ENCODE results near the gene CRTC1. TPM values are rescaled to one million over a fixed set of nuclear protein-coding genes. Genes with fewer than 3 reads are reported as not detected.
A peak's percentile ranks its signal among the peaks of the same experiment; 100 is the strongest.

CRTC1 gene
- total and polyA plus RNA-seq, 2 of the 13 experiments (the other 11 are each of a cell fraction or from before 2014, with no cell fraction given) = 2.0 to 2.7 TPM

DNA sequence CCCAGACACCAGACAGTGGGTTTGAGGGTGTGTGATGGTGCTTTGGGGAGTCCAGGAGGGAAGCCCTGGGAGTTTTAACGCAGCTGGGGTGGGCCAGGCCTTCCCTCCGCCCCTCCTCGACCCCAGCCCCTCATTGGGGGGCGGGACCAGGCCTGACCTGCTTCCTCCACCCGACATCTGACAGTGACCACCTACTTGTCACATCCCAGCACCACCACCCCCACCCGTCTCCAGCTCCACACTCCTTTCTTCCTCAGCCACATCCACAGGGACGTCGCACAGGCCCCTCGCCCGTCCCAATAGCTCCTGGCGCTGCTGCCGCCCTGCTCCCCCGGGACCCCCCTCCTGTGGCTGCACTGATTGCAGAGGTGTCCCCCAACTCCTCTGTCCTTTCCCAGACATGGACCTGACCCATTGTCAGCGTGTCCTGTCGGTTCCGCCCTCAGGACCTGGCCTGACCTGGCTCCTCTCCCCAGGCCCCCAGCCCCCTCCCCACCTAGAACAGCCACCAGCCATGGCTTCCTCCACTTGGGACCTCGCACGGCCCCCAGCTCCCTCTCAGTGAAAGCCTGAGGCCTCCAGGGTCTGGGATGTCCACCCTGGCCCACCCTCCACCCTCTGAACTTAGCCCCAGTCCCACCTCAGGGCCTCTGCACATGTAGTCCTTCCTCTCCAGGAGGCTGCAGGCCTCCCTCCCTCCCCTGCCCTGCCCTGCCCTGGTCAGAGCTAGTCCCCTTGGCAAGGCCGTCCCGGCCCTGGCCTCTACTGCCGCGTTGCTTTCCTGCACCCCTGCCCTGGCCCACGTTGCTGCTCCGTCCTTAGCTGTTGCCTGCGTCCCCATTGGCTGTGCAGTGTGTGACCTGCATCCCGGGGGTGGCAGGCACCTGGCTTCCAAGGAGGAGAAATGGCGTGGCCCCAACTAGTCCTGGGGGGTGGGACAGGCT lies 77.2 kb downstream of the CRTC1 start:
- no peak overlapping the region for H3K9ac ChIP-seq (ENCODE audit: insufficient read depth, low read depth, low read length)
- H3K79me2 ChIP-seq (ENCODE audit: insufficient read depth, low read length) = no peaks in the 10 kb centered on the region
- no peak overlapping the region for H3K4me2 ChIP-seq (ENCODE audit: low read depth, low read length)
- no peaks in the 10 kb centered on the region for H3K27me3 ChIP-seq (ENCODE audit: control insufficient read depth in 1 of 2, insufficient read depth in 2 of 2, low read length in 2 of 2)
- intact Hi-C loops (cut with micrococcal nuclease; ENCODE audit: unreplicated experiment) = no loop called here
- WGBS (ENCODE audit: low lambda C conversion rate) = 91% methylated on average over 22 of the region's 27 CpGs
- no peak for DNase-seq (ENCODE audit: low spot score)
- H3K27ac ChIP-seq (ENCODE audit: extremely low read length, insufficient read depth, low read length) = no peak overlapping the region
- FAIRE-seq = no peak
- ChIA-PET POLR2A (no interaction called here), CTCF (ENCODE audit: low intra/inter-chr PET ratio, low total read pairs) (no interaction called here)
- H4K20me1 ChIP-seq (ENCODE audit: insufficient read depth, low read length) = no peaks in the 10 kb centered on the region
- no peaks in the 10 kb centered on the region for H3K36me3 ChIP-seq (replicated peaks in 1 of 2; ENCODE audit: control insufficient read depth in 1 of 2, insufficient read depth in 2 of 2, low read length in 2 of 2)
- H2AFZ ChIP-seq (ENCODE audit: low read length) = no peak overlapping the region
- ATAC-seq = no peak
- no TSS peak for BruUV-seq (replicated peaks)
- no peak overlapping the region for H3K4me3 ChIP-seq (replicated peaks in 1 of 3; ENCODE audit: insufficient read depth in 1 of 3, low read depth in 2 of 3, low read length in 3 of 3)
- in situ Hi-C loops (cut with HindIII; ENCODE audit: extremely low pct_ligation_motif_present, low pct_unique_long_range_greater_than_20kb) = no loop called here
- H3K4me1 ChIP-seq (ENCODE audit: insufficient read depth, low read length) = peaks cover 27% of the 10 kb centered on the region
- TF ChIP-seq CBFB (CRISPR knock-in tag; IDR thresholded peaks at IDR 0.05) (no peak), KMT2B (CRISPR knock-in tag; IDR thresholded peaks at IDR 0.05) (no peak), ZNF30 (CRISPR knock-in tag; IDR thresholded peaks at IDR 0.05) (no peak), RFX1 (IDR thresholded peaks at IDR 0.05) (no peak), FOXK1 (CRISPR knock-in tag; IDR thresholded peaks at IDR 0.05; ENCODE audit: borderline replicate concordance, low read depth) (no peak), POLR2A (IDR thresholded peaks at IDR 0.05; ENCODE audit: insufficient read depth in 1 of 2, low read depth in 2 of 2, low read length in 2 of 2) (peak in 1 of 2 experiments; percentile 1; a peak in 1 of 4 replicates), ETV5 (CRISPR knock-in tag; IDR thresholded peaks at IDR 0.05; ENCODE audit: borderline replicate concordance) (no peak), ATF1 (CRISPR knock-in tag; IDR thresholded peaks at IDR 0.05) (no peak), AGO2 (optimal IDR thresholded peaks at IDR 0.05; ENCODE audit: low read depth, low read length) (peak; percentile 9), ZNF292 (CRISPR knock-in tag; IDR thresholded peaks at IDR 0.05; ENCODE audit: borderline replicate concordance, low read depth) (no peak), SKI (IDR thresholded peaks at IDR 0.05; ENCODE audit: partially characterized antibody) (no peak), MZF1 (CRISPR knock-in tag; IDR thresholded peaks at IDR 0.05; ENCODE audit: borderline replicate concordance) (no peak), CHD4 (IDR thresholded peaks at IDR 0.05; ENCODE audit: borderline replicate concordance, low read length) (no peak), ZNF350 (CRISPR knock-in tag; IDR thresholded peaks at IDR 0.05; ENCODE audit: borderline replicate concordance, low read depth) (no peak), ZNF672 (CRISPR knock-in tag; IDR thresholded peaks at IDR 0.05) (no peak), ZNF225 (CRISPR knock-in tag; IDR thresholded peaks at IDR 0.05) (no peak), ZNF747 (CRISPR knock-in tag; IDR thresholded peaks at IDR 0.05; ENCODE audit: borderline replicate concordance) (no peak)
- TF ChIP-seq, protein P1, sequence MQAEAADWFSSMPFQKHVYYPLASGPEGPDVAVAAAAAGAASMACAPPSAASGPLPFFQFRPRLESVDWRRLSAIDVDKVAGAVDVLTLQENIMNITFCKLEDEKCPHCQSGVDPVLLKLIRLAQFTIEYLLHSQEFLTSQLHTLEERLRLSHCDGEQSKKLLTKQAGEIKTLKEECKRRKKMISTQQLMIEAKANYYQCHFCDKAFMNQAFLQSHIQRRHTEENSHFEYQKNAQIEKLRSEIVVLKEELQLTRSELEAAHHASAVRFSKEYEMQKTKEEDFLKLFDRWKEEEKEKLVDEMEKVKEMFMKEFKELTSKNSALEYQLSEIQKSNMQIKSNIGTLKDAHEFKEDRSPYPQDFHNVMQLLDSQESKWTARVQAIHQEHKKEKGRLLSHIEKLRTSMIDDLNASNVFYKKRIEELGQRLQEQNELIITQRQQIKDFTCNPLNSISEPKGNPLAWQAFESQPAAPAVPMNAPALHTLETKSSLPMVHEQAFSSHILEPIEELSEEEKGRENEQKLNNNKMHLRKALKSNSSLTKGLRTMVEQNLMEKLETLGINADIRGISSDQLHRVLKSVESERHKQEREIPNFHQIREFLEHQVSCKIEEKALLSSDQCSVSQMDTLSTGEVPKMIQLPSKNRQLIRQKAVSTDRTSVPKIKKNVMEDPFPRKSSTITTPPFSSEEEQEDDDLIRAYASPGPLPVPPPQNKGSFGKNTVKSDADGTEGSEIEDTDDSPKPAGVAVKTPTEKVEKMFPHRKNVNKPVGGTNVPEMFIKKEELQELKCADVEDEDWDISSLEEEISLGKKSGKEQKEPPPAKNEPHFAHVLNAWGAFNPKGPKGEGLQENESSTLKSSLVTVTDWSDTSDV (CRISPR knock-in tag; IDR thresholded peaks at IDR 0.05) = no peak
- H3K9me3 ChIP-seq (ENCODE audit: low read length) = no peaks in the 10 kb centered on the region

Data from HepG2 (cell line).